ENCODE data around the gene GINS2. TPM values are rescaled to one million over a fixed set of nuclear protein-coding genes. Genes with fewer than 3 reads are reported as not detected.

GINS2 gene
- total RNA-seq, 1 experiment from 2014 or later = 12.0 TPM

DNA sequence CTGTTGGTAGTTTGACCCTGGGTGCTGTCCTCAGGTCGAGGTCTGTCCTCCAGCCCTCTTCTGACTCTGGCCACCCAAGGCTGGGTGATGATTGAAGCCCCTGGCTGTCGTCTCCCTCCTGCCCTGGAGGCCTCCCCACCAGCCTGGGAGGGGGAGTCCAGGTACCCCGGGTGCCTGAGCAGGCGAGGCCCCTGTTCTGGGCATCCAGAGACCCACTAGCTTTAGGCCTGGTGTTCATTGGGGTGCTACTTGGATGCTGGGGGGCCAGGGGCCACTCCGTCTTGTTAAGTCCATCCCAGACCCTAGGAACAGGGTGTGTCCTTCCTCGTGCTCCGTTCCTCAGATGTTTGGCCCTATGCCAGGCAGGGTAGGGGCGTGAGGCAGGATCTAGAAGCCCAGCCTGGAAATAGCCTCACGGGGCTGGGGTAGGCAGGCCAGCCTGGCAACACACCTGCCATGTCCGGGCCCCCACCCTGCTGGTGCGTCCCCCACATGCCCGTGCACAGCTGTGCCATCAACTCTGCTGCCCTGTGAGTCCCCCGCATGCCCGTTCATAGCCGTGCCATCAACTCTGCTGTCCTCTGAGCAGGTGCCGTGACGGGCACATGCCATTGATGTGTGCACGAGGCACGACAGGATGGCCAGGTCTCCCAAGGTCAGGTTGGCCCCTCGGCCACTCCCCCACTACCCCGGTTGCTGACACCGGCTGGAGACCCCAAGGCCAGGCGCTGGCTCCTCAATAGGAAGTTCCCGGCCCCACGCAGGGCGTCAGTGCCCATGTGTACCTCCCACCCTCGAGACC lies 36.9 kb downstream of the GINS2 start:
- peak; percentile 28 for ATAC-seq
- Histone ChIP-seq H3K36me3 (ENCODE audit: control insufficient read depth, insufficient read depth, low read length) (peaks cover 5% of the 10 kb centered on the region), H3K27me3 (ENCODE audit: control insufficient read depth, insufficient read depth, low read length) (no peaks in the 10 kb centered on the region), H3K4me3 (ENCODE audit: low read depth in 2 of 2, low read length in 2 of 2) (no peak overlapping the region), H3K9me3 (ENCODE audit: control insufficient read depth, insufficient read depth, low read depth, low read length) (no peaks in the 10 kb centered on the region), H3K4me1 (ENCODE audit: control insufficient read depth, insufficient read depth, low read length) (peaks cover 50% of the 10 kb centered on the region), H3K27ac (ENCODE audit: low read length) (peak overlapping the region; percentile 59; the same call in 1 of the 2 replicates)
- DNase-seq (ENCODE audit: low read depth, low spot score) = no peak
- BruUV-seq (replicated peaks) = no TSS peak
- TF ChIP-seq, protein P1, sequence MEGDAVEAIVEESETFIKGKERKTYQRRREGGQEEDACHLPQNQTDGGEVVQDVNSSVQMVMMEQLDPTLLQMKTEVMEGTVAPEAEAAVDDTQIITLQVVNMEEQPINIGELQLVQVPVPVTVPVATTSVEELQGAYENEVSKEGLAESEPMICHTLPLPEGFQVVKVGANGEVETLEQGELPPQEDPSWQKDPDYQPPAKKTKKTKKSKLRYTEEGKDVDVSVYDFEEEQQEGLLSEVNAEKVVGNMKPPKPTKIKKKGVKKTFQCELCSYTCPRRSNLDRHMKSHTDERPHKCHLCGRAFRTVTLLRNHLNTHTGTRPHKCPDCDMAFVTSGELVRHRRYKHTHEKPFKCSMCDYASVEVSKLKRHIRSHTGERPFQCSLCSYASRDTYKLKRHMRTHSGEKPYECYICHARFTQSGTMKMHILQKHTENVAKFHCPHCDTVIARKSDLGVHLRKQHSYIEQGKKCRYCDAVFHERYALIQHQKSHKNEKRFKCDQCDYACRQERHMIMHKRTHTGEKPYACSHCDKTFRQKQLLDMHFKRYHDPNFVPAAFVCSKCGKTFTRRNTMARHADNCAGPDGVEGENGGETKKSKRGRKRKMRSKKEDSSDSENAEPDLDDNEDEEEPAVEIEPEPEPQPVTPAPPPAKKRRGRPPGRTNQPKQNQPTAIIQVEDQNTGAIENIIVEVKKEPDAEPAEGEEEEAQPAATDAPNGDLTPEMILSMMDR (IDR thresholded peaks at IDR 0.05) = no peak
- no peak for TF ChIP-seq REST (IDR thresholded peaks at IDR 0.05; ENCODE audit: insufficient read depth in 1 of 2, low read depth in 2 of 2, low read length in 1 of 2)
- no peak for TF ChIP-seq TCF7L2 (IDR thresholded peaks at IDR 0.05; ENCODE audit: low read depth, low read length)
- no peak; the same call in 1 of the 2 replicates for TF ChIP-seq POLR2AphosphoS5 (IDR thresholded peaks at IDR 0.05; ENCODE audit: low read depth, low read length)
- TF ChIP-seq SIN3A (IDR thresholded peaks at IDR 0.05; ENCODE audit: borderline replicate concordance, insufficient read depth, low read depth, low read length) = no peak
- ChIA-PET POLR2A (no interaction called here), CTCF (no interaction called here)
- in situ Hi-C loops (cut with HindIII; ENCODE audit: low pct_unique_long_range_greater_than_20kb, low sequenced_read_pairs) = no loop called here
- intact Hi-C loops (cut with micrococcal nuclease; ENCODE audit: unreplicated experiment) = no loop called here

- ATAC-seq (peak; percentile 7; the same call in 1 of the 2 replicates), DNase-seq (ENCODE audit: low read depth, low spot score) (no peak)
- no peaks in the 10 kb centered on the region for H3K9me3 ChIP-seq (ENCODE audit: control insufficient read depth, insufficient read depth, low read depth, low read length)
- ChIA-PET CTCF (interaction anchor here (0.6 kb wide), 2 partner anchors 35 to 145 kb away, joined by 3 read pairs; no protein-coding TSS in a partner anchor), POLR2A (no interaction called here)
- no peak overlapping the region for H3K4me3 ChIP-seq (ENCODE audit: low read depth in 2 of 2, low read length in 2 of 2)
- H3K27ac ChIP-seq (ENCODE audit: low read length) = peak overlapping the region; percentile 59; the same call in 1 of the 2 replicates
- peaks cover 5% of the 10 kb centered on the region for H3K36me3 ChIP-seq (ENCODE audit: control insufficient read depth, insufficient read depth, low read length)
- intact Hi-C loops (cut with micrococcal nuclease; ENCODE audit: unreplicated experiment) = no loop called here
- TF ChIP-seq, protein P1 (IDR thresholded peaks at IDR 0.05) = no peak
- TF ChIP-seq TCF7L2 (IDR thresholded peaks at IDR 0.05; ENCODE audit: low read depth, low read length) (no peak), POLR2AphosphoS5 (IDR thresholded peaks at IDR 0.05; ENCODE audit: low read depth, low read length) (no peak), REST (IDR thresholded peaks at IDR 0.05; ENCODE audit: insufficient read depth in 1 of 2, low read depth in 2 of 2, low read length in 1 of 2) (no peak), SIN3A (IDR thresholded peaks at IDR 0.05; ENCODE audit: borderline replicate concordance, insufficient read depth, low read depth, low read length) (no peak)
- in situ Hi-C loops (cut with HindIII; ENCODE audit: low pct_unique_long_range_greater_than_20kb, low sequenced_read_pairs) = no loop called here
- no TSS peak for BruUV-seq (replicated peaks)
- peaks cover 50% of the 10 kb centered on the region for H3K4me1 ChIP-seq (ENCODE audit: control insufficient read depth, insufficient read depth, low read length)
- no peaks in the 10 kb centered on the region for H3K27me3 ChIP-seq (ENCODE audit: control insufficient read depth, insufficient read depth, low read length)
Observed at GRCh38 chr16:85650844-85651628, 37.7 kb downstream of the GINS2 start.
